Neutrophil (primary cell): ENCODE results near the gene PPM1F.
"Not testable (repeated sequence)": the region's sequence is repeated elsewhere in the genome, so short reads cannot be mapped to it uniquely, and the experiment has no call there.

Experiments used
- H3K27ac ChIP-seq: fragments of 200-600 bp; sonication (generic); 2 replicates; pipeline ENCODE4 v1.5.1; 2016; ENCODE audit warnings: mild to moderate bottlenecking, moderate library complexity
- H3K27me3 ChIP-seq: fragments of 200-600 bp; sonication (generic); 2 replicates; pipeline ENCODE4 v1.6.0; 2016; ENCODE audit warnings: mild to moderate bottlenecking
- H3K36me3 ChIP-seq: fragments of 200-600 bp; sonication (generic); 2 replicates; pipeline ENCODE4 v1.5.1; 2017
- H3K4me1 ChIP-seq, 2 experiments: fragments of 200-600 bp in 1 of 2; sonication (generic) in 1 of 2; 1 replicate in 1 of 2; 2 replicates in 1 of 2; pipeline versions ENCODE4 v1.5.1 to v1.6.1; 2013 to 2016; ENCODE audit warnings: low read depth in 1 of 2, low read length in 1 of 2, mild to moderate bottlenecking in 1 of 2, moderate library complexity in 1 of 2; ENCODE audit not compliant: control insufficient read depth in 1 of 2, insufficient read depth in 1 of 2
- H3K4me3 ChIP-seq, 2 experiments: fragments of 200-600 bp in 1 of 2; sonication (generic) in 1 of 2; 1 replicate in 1 of 2; 2 replicates in 1 of 2; pipeline ENCODE4 v1.5.1; 2013 to 2016; ENCODE audit warnings: low read depth in 1 of 2, low read length in 1 of 2, mild to moderate bottlenecking in 1 of 2, moderate library complexity in 1 of 2
- H3K9me3 ChIP-seq: fragments of 200-600 bp; sonication (generic); 2 replicates; pipeline ENCODE4 v1.5.1; 2016
- TF ChIP-seq, protein P1 (sequence below): fragments of 200-600 bp; sonication (generic); IDR thresholded peaks from 2 replicates; pipeline ENCODE4 v1.5.1; 2016; ENCODE audit warnings: antibody characterized with exemption

The PPM1F gene

DNA sequence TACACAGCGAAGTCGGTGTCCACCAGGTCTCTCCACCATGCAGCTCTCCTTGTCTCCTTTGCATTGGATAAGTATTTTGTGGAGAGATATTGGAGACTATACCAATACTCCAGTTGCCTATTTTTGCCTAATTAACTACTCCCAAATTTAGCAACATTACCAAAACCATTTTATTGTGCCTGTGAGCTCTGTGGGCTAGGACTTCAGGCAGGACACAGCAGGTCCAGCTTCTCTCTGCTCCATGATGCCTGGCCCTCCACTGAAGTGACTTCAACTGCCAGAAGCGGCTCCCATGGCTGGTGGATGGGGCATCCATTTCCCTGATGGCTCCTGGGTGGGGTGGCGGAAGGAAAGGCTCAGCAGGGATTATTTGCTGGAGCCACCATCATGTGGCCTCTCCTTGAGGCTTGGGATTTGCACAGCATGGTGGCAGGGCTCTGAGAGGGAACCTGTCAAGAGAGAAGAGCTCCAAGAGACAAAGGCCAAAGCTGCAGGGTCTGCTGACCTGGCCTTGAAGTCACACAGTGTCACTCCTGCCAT lies 48.3 kb downstream of the PPM1F start:
- H3K4me3 ChIP-seq = no peak overlapping the region
- no peaks in the 10 kb centered on the region for H3K36me3 ChIP-seq
- TF ChIP-seq, protein P1, sequence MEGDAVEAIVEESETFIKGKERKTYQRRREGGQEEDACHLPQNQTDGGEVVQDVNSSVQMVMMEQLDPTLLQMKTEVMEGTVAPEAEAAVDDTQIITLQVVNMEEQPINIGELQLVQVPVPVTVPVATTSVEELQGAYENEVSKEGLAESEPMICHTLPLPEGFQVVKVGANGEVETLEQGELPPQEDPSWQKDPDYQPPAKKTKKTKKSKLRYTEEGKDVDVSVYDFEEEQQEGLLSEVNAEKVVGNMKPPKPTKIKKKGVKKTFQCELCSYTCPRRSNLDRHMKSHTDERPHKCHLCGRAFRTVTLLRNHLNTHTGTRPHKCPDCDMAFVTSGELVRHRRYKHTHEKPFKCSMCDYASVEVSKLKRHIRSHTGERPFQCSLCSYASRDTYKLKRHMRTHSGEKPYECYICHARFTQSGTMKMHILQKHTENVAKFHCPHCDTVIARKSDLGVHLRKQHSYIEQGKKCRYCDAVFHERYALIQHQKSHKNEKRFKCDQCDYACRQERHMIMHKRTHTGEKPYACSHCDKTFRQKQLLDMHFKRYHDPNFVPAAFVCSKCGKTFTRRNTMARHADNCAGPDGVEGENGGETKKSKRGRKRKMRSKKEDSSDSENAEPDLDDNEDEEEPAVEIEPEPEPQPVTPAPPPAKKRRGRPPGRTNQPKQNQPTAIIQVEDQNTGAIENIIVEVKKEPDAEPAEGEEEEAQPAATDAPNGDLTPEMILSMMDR = no peak
- no peaks in the 10 kb centered on the region for H3K27me3 ChIP-seq
- H3K27ac ChIP-seq = no peak overlapping the region
- H3K4me1 ChIP-seq = no peaks in the 10 kb centered on the region
- no peaks in the 10 kb centered on the region for H3K9me3 ChIP-seq

DNA sequence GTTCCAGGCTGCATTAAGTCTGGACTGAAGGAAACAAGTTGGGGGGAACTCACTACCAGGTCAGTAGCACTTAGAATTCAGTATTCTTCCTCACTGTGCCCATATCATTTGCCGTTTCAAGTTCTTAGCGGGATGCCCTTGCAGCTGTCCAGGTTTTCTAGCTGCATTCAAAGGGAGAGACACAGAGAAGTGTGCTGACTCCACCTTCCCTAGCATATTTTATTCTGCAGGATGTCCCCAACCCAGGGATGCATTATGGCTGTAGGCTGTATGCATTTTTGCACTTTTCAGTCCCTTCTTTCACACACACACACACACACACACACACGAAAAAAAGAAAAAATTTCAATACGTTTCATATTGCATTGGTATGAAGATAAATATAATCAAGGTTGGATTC lies 49.4 kb downstream of the PPM1F start:
- H3K4me3 ChIP-seq = no peak overlapping the region
- H3K27ac ChIP-seq = no peak overlapping the region
- no peaks in the 10 kb centered on the region for H3K4me1 ChIP-seq
- no peaks in the 10 kb centered on the region for H3K36me3 ChIP-seq
- no peaks in the 10 kb centered on the region for H3K9me3 ChIP-seq
- H3K27me3 ChIP-seq = no peaks in the 10 kb centered on the region
- TF ChIP-seq, protein P1 = no peak

DNA sequence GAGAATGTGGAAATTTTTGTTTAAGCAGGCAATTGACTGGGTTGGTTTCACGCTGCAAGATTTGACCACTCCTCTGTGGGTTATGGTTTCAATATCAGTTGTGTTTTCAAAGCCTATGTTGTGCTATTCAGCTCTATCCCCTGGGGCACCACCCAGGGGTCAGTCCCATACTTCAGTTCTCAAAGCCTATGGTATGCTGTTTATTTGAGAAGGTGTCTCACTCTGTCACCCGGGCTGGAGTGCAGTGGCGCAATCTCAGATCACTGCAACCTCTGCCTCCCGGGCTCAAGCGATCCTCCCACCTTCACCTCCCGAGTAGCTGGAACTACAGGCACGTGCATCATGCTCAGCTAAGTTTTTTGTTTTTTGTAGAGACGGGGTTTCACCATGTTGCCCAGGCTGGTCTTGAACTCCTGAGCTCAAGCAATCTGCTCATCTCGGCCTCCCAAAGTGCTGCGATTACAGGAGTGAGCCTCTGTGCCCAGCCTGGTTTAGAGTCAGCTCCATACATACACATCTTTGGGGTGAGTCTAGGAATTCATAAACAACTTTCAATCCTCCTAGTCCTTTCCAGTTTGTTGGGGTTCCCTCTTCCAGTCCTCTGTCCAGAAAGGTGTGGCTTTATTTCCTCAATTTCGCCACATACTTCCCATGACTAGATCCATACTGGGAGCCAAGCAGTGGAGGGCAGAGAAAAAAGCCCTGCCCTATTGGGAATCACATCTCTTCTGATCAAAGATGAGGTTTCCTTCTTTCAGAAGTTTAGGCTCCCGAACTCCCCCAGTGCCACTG lies 50.2 kb downstream of the PPM1F start:
- no peak overlapping the region for H3K4me3 ChIP-seq
- H3K4me1 ChIP-seq = no peaks in the 10 kb centered on the region
- H3K27ac ChIP-seq = no peak overlapping the region
- TF ChIP-seq, protein P1 = no peak
- no peaks in the 10 kb centered on the region for H3K27me3 ChIP-seq
- H3K9me3 ChIP-seq = no peaks in the 10 kb centered on the region
- no peaks in the 10 kb centered on the region for H3K36me3 ChIP-seq

DNA sequence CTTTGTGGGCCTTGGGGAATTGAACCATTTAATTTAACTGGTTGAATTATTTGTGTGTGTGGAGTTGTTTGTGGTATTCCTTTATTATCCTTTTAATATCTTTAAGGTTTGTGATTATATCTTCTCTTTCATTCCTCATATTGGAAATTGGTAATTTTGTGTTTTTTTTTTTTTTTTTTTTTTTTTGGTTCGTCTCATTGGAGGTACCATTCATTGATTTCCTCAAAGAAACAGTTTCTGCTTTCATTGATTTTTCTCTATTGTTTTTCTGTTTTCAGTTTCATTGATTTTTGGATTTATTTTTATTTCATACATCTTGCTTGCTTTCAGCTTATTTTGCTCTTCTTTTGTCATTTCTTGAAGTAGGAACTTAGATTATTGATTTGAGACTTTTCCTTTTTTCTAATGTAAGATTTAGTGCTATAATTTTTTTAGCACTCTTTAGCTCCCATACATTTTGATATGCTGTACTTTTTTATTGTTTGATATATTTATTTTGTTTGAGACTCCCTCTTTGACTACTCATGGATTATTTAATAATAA lies 54.2 kb downstream of the PPM1F start:
- no peak overlapping the region for H3K4me3 ChIP-seq
- H3K9me3 ChIP-seq = no peaks in the 10 kb centered on the region
- no peaks in the 10 kb centered on the region for H3K4me1 ChIP-seq
- TF ChIP-seq, protein P1 = no peak
- no peaks in the 10 kb centered on the region for H3K27me3 ChIP-seq
- H3K27ac ChIP-seq = no peak overlapping the region
- H3K36me3 ChIP-seq = no peaks in the 10 kb centered on the region

DNA sequence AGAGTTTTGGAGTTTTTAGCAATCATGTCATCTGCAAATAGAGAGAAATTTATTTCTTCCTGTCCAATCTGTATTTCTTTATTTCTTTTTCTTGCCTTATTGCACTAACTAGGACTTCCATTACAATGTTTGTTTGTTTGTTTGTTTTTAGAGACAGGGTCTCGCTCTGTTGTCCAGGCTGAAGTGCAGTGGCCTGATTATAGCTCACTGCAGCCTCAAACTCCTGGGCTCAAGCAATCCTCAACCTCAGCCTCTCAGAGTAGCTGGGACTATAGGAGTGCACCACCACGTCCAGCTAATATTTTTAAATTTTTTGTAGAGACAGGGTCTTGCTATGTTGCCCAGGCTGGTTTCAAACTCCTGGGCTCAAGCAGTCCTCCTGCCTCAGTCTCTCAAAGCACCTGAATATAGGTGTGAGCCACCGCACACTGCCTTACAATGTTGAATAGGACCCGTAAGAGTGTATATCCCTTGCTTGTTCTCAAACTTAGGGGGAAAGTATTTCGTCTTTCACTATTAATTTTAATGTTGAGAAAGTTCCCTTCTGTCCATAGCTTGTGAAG lies 55.6 kb downstream of the PPM1F start:
- Histone ChIP-seq H3K27ac (no peak overlapping the region), H3K27me3 (no peaks in the 10 kb centered on the region), H3K4me1 (no peaks in the 10 kb centered on the region), H3K4me3 (no peak overlapping the region), H3K9me3 (no peaks in the 10 kb centered on the region), H3K36me3 (no peaks in the 10 kb centered on the region)
- TF ChIP-seq, protein P1 = no peak

DNA sequence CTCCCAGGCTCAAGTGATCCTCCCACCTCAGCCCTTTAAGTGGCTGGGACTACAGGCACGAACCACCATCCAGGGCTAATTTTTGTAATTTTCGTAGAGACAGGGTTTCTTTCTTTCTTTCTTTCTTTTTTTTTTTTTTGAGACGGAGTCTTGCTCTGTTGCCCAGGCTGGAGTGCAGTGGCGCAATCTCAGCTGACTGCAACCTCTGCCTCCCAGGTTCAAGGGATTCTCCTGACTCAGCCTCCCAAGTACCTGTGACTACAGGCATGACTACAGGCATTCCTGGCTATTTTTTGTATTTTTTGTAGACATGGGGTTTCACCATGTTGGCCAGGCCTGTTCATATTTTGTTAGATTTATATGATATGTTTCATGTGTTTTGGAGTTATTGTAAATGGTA lies 56.4 kb downstream of the PPM1F start:
- H3K4me3 ChIP-seq, H3K9me3 ChIP-seq, H3K36me3 ChIP-seq, H3K4me1 ChIP-seq, H3K27me3 ChIP-seq, H3K27ac ChIP-seq: not testable (repeated sequence)
